Effector memory CD8-positive, alpha-beta T cell (primary cell): Measurements from ENCODE around the gene ASCC3.
"Not testable (repeated sequence)": the region's sequence is repeated elsewhere in the genome, so short reads cannot be mapped to it uniquely, and the experiment has no call there.

Experiments
- ATAC-seq: fragments of 150-1000 bp; cut with Tn5 transposase; replicated peaks from 2 replicates; pipeline ENCODE4 v1.10.0; 2021; ENCODE audit warnings: mild to moderate bottlenecking, moderate library complexity
- DNase-seq, 3 experiments: peaks; one replicate each; pipeline ENCODE4 v3.0.0; 2021
- H3K27ac Mint-ChIP-seq, 2 donors: one replicate each; pipeline ENCODE4 v1.8.0; 2022; ENCODE audit warnings: mild to moderate bottlenecking in 2 of 2, mixed read lengths in 2 of 2, moderate library complexity in 2 of 2
- H3K27me3 Mint-ChIP-seq, 2 donors: one replicate each; pipeline ENCODE4 v1.8.0; 2022; ENCODE audit warnings: mixed read lengths in 2 of 2
- H3K36me3 Mint-ChIP-seq: one replicate; pipeline ENCODE4 v1.8.0; 2022; ENCODE audit warnings: mild to moderate bottlenecking, moderate library complexity, mixed read lengths; ENCODE audit not compliant: insufficient read depth
- H3K4me1 Mint-ChIP-seq, 2 donors: one replicate each; pipeline ENCODE4 v1.8.0; 2022; ENCODE audit warnings: low read depth in 2 of 2, mixed read lengths in 2 of 2
- H3K4me3 Mint-ChIP-seq, 2 donors: one replicate each; pipeline ENCODE4 v1.8.0; 2022; ENCODE audit warnings: mild to moderate bottlenecking in 2 of 2, mixed read lengths in 2 of 2, moderate library complexity in 2 of 2
- H3K9me3 Mint-ChIP-seq, 2 donors: one replicate each; pipeline ENCODE4 v1.8.0; 2022; ENCODE audit warnings: mixed read lengths in 2 of 2

The ASCC3 gene

GRCh38 chr6:100865525-100865924 lies 15.6 kb downstream of the ASCC3 start:
- Mint-ChIP-seq H3K27ac (peak overlapping the region in 1 of 2 donors; percentile 31), H3K36me3 (peaks cover 49% of the 10 kb centered on the region), H3K27me3 (no peaks in the 10 kb centered on the region), H3K9me3 (no peaks in the 10 kb centered on the region), H3K4me1 (peaks cover 2 to 14% of the 10 kb centered on the region in 2 donors), H3K4me3 (no peak overlapping the region)
- no peak for ATAC-seq
- DNase-seq: no peak

- Mint-ChIP-seq H3K27ac (no peak overlapping the region), H3K36me3 (peaks cover 45% of the 10 kb centered on the region), H3K27me3 (no peaks in the 10 kb centered on the region), H3K9me3 (no peaks in the 10 kb centered on the region), H3K4me3 (no peak overlapping the region), H3K4me1 (peaks cover 0 to 9% of the 10 kb centered on the region in 2 donors)
- DNase-seq (no peak), ATAC-seq (no peak)
Measured at GRCh38 chr6:100862063-100862462, 19.1 kb downstream of the ASCC3 start.

GRCh38 chr6:100856146-100856545 lies 25.0 kb downstream of the ASCC3 start:
- Mint-ChIP-seq H3K27ac (no peak overlapping the region), H3K9me3 (peaks cover 0 to 1% of the 10 kb centered on the region in 2 donors), H3K27me3 (no peaks in the 10 kb centered on the region), H3K4me1 (peaks cover 0 to 12% of the 10 kb centered on the region in 2 donors), H3K36me3 (peaks cover 8% of the 10 kb centered on the region), H3K4me3 (no peak overlapping the region)
- DNase-seq (no peak), ATAC-seq (no peak)

- no peak overlapping the region for H3K27ac Mint-ChIP-seq
- H3K4me1 Mint-ChIP-seq: peaks cover 7 to 16% of the 10 kb centered on the region in 2 donors
- ATAC-seq (no peak), DNase-seq (no peak)
- H3K36me3 Mint-ChIP-seq: peaks cover 12% of the 10 kb centered on the region
- no peaks in the 10 kb centered on the region for H3K27me3 Mint-ChIP-seq
- H3K4me3 Mint-ChIP-seq: no peak overlapping the region
- peaks cover 0 to 1% of the 10 kb centered on the region in 2 donors for H3K9me3 Mint-ChIP-seq
Measured at GRCh38 chr6:100851819-100852218, 29.3 kb downstream of the ASCC3 start.

- Mint-ChIP-seq H3K36me3 (peaks cover 11% of the 10 kb centered on the region), H3K27me3 (no peaks in the 10 kb centered on the region), H3K4me1 (peaks cover 13 to 22% of the 10 kb centered on the region in 2 donors), H3K27ac (no peak overlapping the region), H3K4me3 (no peak overlapping the region), H3K9me3 (no peaks in the 10 kb centered on the region)
- no peak for ATAC-seq
- no peak for DNase-seq
Measured at GRCh38 chr6:100850174-100850573, 31.0 kb downstream of the ASCC3 start.

GRCh38 chr6:100846276-100846675 lies 34.9 kb downstream of the ASCC3 start:
- Mint-ChIP-seq H3K4me1 (peaks cover 15 to 41% of the 10 kb centered on the region in 2 donors), H3K4me3 (no peak overlapping the region), H3K27ac (peak overlapping the region in 1 of 2 donors; percentile 7), H3K27me3 (no peaks in the 10 kb centered on the region), H3K9me3 (no peaks in the 10 kb centered on the region), H3K36me3 (peaks cover 9% of the 10 kb centered on the region)
- ATAC-seq: peak; percentile 43
- DNase-seq: no peak

GRCh38 chr6:100845676-100846075 lies 35.5 kb downstream of the ASCC3 start:
- H3K9me3 Mint-ChIP-seq: no peaks in the 10 kb centered on the region
- DNase-seq: no peak
- H3K27ac Mint-ChIP-seq: no peak overlapping the region
- no peak for ATAC-seq
- peaks cover 9% of the 10 kb centered on the region for H3K36me3 Mint-ChIP-seq
- peaks cover 17 to 46% of the 10 kb centered on the region in 2 donors for H3K4me1 Mint-ChIP-seq
- H3K27me3 Mint-ChIP-seq: no peaks in the 10 kb centered on the region
- no peak overlapping the region for H3K4me3 Mint-ChIP-seq

- Mint-ChIP-seq H3K4me3 (no peak overlapping the region), H3K9me3 (no peaks in the 10 kb centered on the region), H3K27ac (no peak overlapping the region), H3K36me3 (peaks cover 4% of the 10 kb centered on the region), H3K27me3 (no peaks in the 10 kb centered on the region), H3K4me1 (peaks cover 19 to 46% of the 10 kb centered on the region in 2 donors)
- no peak for DNase-seq
- no peak for ATAC-seq
Measured at GRCh38 chr6:100839419-100839818, 41.7 kb downstream of the ASCC3 start.

- no peak overlapping the region for H3K4me3 Mint-ChIP-seq
- H3K36me3 Mint-ChIP-seq: peaks cover 4% of the 10 kb centered on the region
- no peaks in the 10 kb centered on the region for H3K27me3 Mint-ChIP-seq
- H3K4me1 Mint-ChIP-seq: peaks cover 19 to 39% of the 10 kb centered on the region in 2 donors
- no peaks in the 10 kb centered on the region for H3K9me3 Mint-ChIP-seq
- DNase-seq (no peak), ATAC-seq (no peak)
- no peak overlapping the region for H3K27ac Mint-ChIP-seq
Measured at GRCh38 chr6:100838011-100838410, 43.1 kb downstream of the ASCC3 start.

- ATAC-seq (no peak), DNase-seq (no peak)
- no peaks in the 10 kb centered on the region for H3K27me3 Mint-ChIP-seq
- H3K27ac Mint-ChIP-seq: peak overlapping the region in 1 of 2 donors; percentile 12
- H3K4me1 Mint-ChIP-seq: peaks cover 11 to 31% of the 10 kb centered on the region in 2 donors
- H3K9me3 Mint-ChIP-seq: no peaks in the 10 kb centered on the region
- peaks cover 4% of the 10 kb centered on the region for H3K36me3 Mint-ChIP-seq
- H3K4me3 Mint-ChIP-seq: no peak overlapping the region
Measured at GRCh38 chr6:100833972-100834574, 47.1 kb downstream of the ASCC3 start.

- H3K36me3 Mint-ChIP-seq, H3K27ac Mint-ChIP-seq, H3K27me3 Mint-ChIP-seq, ATAC-seq, DNase-seq, H3K4me3 Mint-ChIP-seq, H3K9me3 Mint-ChIP-seq: not testable (repeated sequence)
- peaks cover 0 to 13% of the 10 kb centered on the region in 2 donors for H3K4me1 Mint-ChIP-seq
Measured at GRCh38 chr6:100829077-100829595, 52.0 kb downstream of the ASCC3 start.

GRCh38 chr6:100823041-100823440 lies 58.1 kb downstream of the ASCC3 start:
- no peaks in the 10 kb centered on the region for H3K27me3 Mint-ChIP-seq
- no peak overlapping the region for H3K27ac Mint-ChIP-seq
- H3K9me3 Mint-ChIP-seq: no peaks in the 10 kb centered on the region
- H3K36me3 Mint-ChIP-seq: peaks cover 6% of the 10 kb centered on the region
- ATAC-seq (no peak), DNase-seq (no peak)
- no peak overlapping the region for H3K4me3 Mint-ChIP-seq
- peaks cover 2 to 21% of the 10 kb centered on the region in 2 donors for H3K4me1 Mint-ChIP-seq

- Mint-ChIP-seq H3K9me3 (no peaks in the 10 kb centered on the region), H3K4me1 (peaks cover 12 to 41% of the 10 kb centered on the region in 2 donors), H3K4me3 (no peak overlapping the region), H3K36me3 (peaks cover 2% of the 10 kb centered on the region), H3K27ac (no peak overlapping the region), H3K27me3 (no peaks in the 10 kb centered on the region)
- DNase-seq (no peak), ATAC-seq (no peak)
Measured at GRCh38 chr6:100818066-100818465, 63.1 kb downstream of the ASCC3 start.

GRCh38 chr6:100810015-100810414 lies 71.1 kb downstream of the ASCC3 start:
- Mint-ChIP-seq H3K4me3 (no peak overlapping the region), H3K27ac (no peak overlapping the region), H3K36me3 (peaks cover 8% of the 10 kb centered on the region), H3K9me3 (no peaks in the 10 kb centered on the region), H3K4me1 (peaks cover 18 to 42% of the 10 kb centered on the region in 2 donors), H3K27me3 (no peaks in the 10 kb centered on the region)
- DNase-seq (no peak), ATAC-seq (no peak)
